Stimulated activated naive B cell treated with anti-CD40 and anti-IgM and Interleukin-4, amounts not matched to agents 10 μg/mL and 1 μg/mL and 100 μg/mL, for 72 hours (primary cell): ENCODE data around the gene PFN1.

Experiments used
- ATAC-seq, 2 donors: fragments of 150-1000 bp; cut with Tn5 transposase; replicated peaks; 2 replicates each; pipeline ENCODE4 v1.10.0; 2021; ENCODE audit warnings: moderate library complexity in 1 of 2
- DNase-seq: peaks from one replicate; pipeline ENCODE4 v3.0.0; 2021
- H3K27ac Mint-ChIP-seq: one replicate; pipeline ENCODE4 v1.8.0; 2022; ENCODE audit warnings: mild to moderate bottlenecking, mixed read lengths
- H3K27me3 Mint-ChIP-seq, 2 donors: one replicate each; pipeline ENCODE4 v1.8.0; 2022; ENCODE audit warnings: mixed read lengths in 2 of 2
- H3K36me3 Mint-ChIP-seq, 2 donors: one replicate each; pipeline ENCODE4 v1.8.0; 2022; ENCODE audit warnings: mixed read lengths in 2 of 2, mild to moderate bottlenecking in 1 of 2
- H3K4me1 Mint-ChIP-seq, 2 donors: one replicate each; pipeline ENCODE4 v1.8.0; 2022; ENCODE audit warnings: mixed read lengths in 2 of 2, mild to moderate bottlenecking in 1 of 2
- H3K4me3 Mint-ChIP-seq, 2 donors: one replicate each; pipeline ENCODE4 v1.8.0; 2022; ENCODE audit warnings: mild to moderate bottlenecking in 2 of 2, mixed read lengths in 2 of 2, moderate library complexity in 1 of 2
- H3K9me3 Mint-ChIP-seq, 2 donors: one replicate each; pipeline ENCODE4 v1.8.0; 2022; ENCODE audit warnings: mixed read lengths in 2 of 2, mild to moderate bottlenecking in 1 of 2

PFN1 gene

GRCh38 chr17:4948166-4948930 is at the start of gene PFN1:
Gene PFN1, minus strand, starts transcription at chr17:4948530. Its CDS starts 136 bp downstream, at chr17:4948394.
- peaks cover 41 to 57% of the 10 kb centered on the region in 2 donors for H3K4me1 Mint-ChIP-seq
- peak within 1 kb of the TSS; percentile 95 for H3K27ac Mint-ChIP-seq
- peaks cover 40 to 52% of the 10 kb centered on the region in 2 donors for H3K36me3 Mint-ChIP-seq
- no peaks in the 10 kb centered on the region for H3K9me3 Mint-ChIP-seq
- ATAC-seq (peak; percentile 25 to 43), DNase-seq (peak; percentile 77)
- H3K4me3 Mint-ChIP-seq, result peak within 1 kb of the TSS; percentile 86 to 91
- H3K27me3 Mint-ChIP-seq, result no peaks in the 10 kb centered on the region

GRCh38 chr17:4997302-4998026 is 49.1 kb upstream of the PFN1 start, which contains the start of the genes INCA1 and KIF1C:
Gene INCA1, minus strand, starts transcription at chr17:4997522. Its CDS starts 3,085 bp downstream, at chr17:4994437.
Gene KIF1C, plus strand, starts transcription at chr17:4997950. Its CDS starts 2,297 bp downstream, at chr17:5000247.
- H3K4me1 Mint-ChIP-seq, result peaks cover 27 to 37% of the 10 kb centered on the region in 2 donors
- ATAC-seq (peak; percentile 92 to 96), DNase-seq (peak; percentile 88)
- H3K27me3 Mint-ChIP-seq, result peaks cover 5 to 16% of the 10 kb centered on the region in 2 donors
- peaks cover 21 to 27% of the 10 kb centered on the region in 2 donors for H3K36me3 Mint-ChIP-seq
- H3K27ac Mint-ChIP-seq, result peak within 1 kb of the TSS; percentile 89
- no peaks in the 10 kb centered on the region for H3K9me3 Mint-ChIP-seq
- peak within 1 kb of the TSS; percentile 86 to 94 for H3K4me3 Mint-ChIP-seq

GRCh38 chr17:4994081-4994595 is 45.8 kb upstream of the PFN1 start:
- ATAC-seq, result no peak
- Mint-ChIP-seq H3K4me1 (peaks cover 24 to 28% of the 10 kb centered on the region in 2 donors), H3K27me3 (peaks cover 5 to 16% of the 10 kb centered on the region in 2 donors), H3K9me3 (no peaks in the 10 kb centered on the region), H3K4me3 (no peak overlapping the region), H3K36me3 (peaks cover 14 to 18% of the 10 kb centered on the region in 2 donors), H3K27ac (no peak overlapping the region)
- no peak for DNase-seq

GRCh38 chr17:4987767-4988567 is 39.6 kb upstream of the PFN1 start:
- DNase-seq (peak; percentile 65), ATAC-seq (peak; percentile 53 to 77)
- no peaks in the 10 kb centered on the region for H3K9me3 Mint-ChIP-seq
- peaks cover 43 to 49% of the 10 kb centered on the region in 2 donors for H3K4me1 Mint-ChIP-seq
- H3K4me3 Mint-ChIP-seq, result peak overlapping the region; percentile 98 to 99
- no peaks in the 10 kb centered on the region for H3K27me3 Mint-ChIP-seq
- H3K27ac Mint-ChIP-seq, result peak overlapping the region; percentile 97
- H3K36me3 Mint-ChIP-seq, result peaks cover 28 to 33% of the 10 kb centered on the region in 2 donors

GRCh38 chr17:4986951-4987766 is 38.8 kb upstream of the PFN1 start, which contains the start of gene CAMTA2:
Gene CAMTA2, minus strand, starts transcription at chr17:4987675. Its CDS starts 1,453 bp downstream, at chr17:4986222.
- peak within 1 kb of the TSS; percentile 97 for H3K27ac Mint-ChIP-seq
- peak; percentile 82 to 90 for ATAC-seq
- H3K4me3 Mint-ChIP-seq, result peak within 1 kb of the TSS; percentile 98 to 99
- H3K27me3 Mint-ChIP-seq, result no peaks in the 10 kb centered on the region
- peak; percentile 71 for DNase-seq
- H3K4me1 Mint-ChIP-seq, result peaks cover 47 to 57% of the 10 kb centered on the region in 2 donors
- no peaks in the 10 kb centered on the region for H3K9me3 Mint-ChIP-seq
- peaks cover 35 to 41% of the 10 kb centered on the region in 2 donors for H3K36me3 Mint-ChIP-seq

- peak overlapping the region; percentile 97 for H3K27ac Mint-ChIP-seq
- peaks cover 40 to 43% of the 10 kb centered on the region in 2 donors for H3K36me3 Mint-ChIP-seq
- H3K9me3 Mint-ChIP-seq, result no peaks in the 10 kb centered on the region
- H3K27me3 Mint-ChIP-seq, result no peaks in the 10 kb centered on the region
- ATAC-seq, result no peak
- H3K4me1 Mint-ChIP-seq, result peaks cover 49 to 65% of the 10 kb centered on the region in 2 donors
- H3K4me3 Mint-ChIP-seq, result peak overlapping the region; percentile 98 to 99
- DNase-seq, result no peak
Observed at GRCh38 chr17:4986403-4986802, 38.1 kb upstream of the PFN1 start.

- H3K4me3 Mint-ChIP-seq, result no peak overlapping the region
- peaks cover 53 to 70% of the 10 kb centered on the region in 2 donors for H3K4me1 Mint-ChIP-seq
- peak overlapping the region; percentile 32 for H3K27ac Mint-ChIP-seq
Observed at GRCh38 chr17:4982305-4982704, 34.0 kb upstream of the PFN1 start.

GRCh38 chr17:4980644-4981216 is 32.4 kb upstream of the PFN1 start:
- H3K9me3 Mint-ChIP-seq, result no peaks in the 10 kb centered on the region
- peaks cover 45 to 63% of the 10 kb centered on the region in 2 donors for H3K36me3 Mint-ChIP-seq
- no peak overlapping the region for H3K4me3 Mint-ChIP-seq
- peaks cover 42 to 56% of the 10 kb centered on the region in 2 donors for H3K4me1 Mint-ChIP-seq
- peak overlapping the region; percentile 79 for H3K27ac Mint-ChIP-seq
- peak; percentile 52 to 62 for ATAC-seq
- H3K27me3 Mint-ChIP-seq, result no peaks in the 10 kb centered on the region
- DNase-seq, result no peak

More at GRCh38 chr17:4982305-4982704, 34.0 kb upstream of the PFN1 start:
- Mint-ChIP-seq H3K9me3 (no peaks in the 10 kb centered on the region), H3K36me3 (peaks cover 47 to 55% of the 10 kb centered on the region in 2 donors), H3K27me3 (no peaks in the 10 kb centered on the region)
- DNase-seq (no peak), ATAC-seq (no peak)

- peaks cover 54 to 77% of the 10 kb centered on the region in 2 donors for H3K36me3 Mint-ChIP-seq
- ATAC-seq (peak in 1 of 2 donors; percentile 45), DNase-seq (no peak)
- H3K9me3 Mint-ChIP-seq, result no peaks in the 10 kb centered on the region
- no peak overlapping the region for H3K4me3 Mint-ChIP-seq
- no peaks in the 10 kb centered on the region for H3K27me3 Mint-ChIP-seq
- H3K4me1 Mint-ChIP-seq, result peaks cover 42 to 53% of the 10 kb centered on the region in 2 donors
- H3K27ac Mint-ChIP-seq, result peak overlapping the region; percentile 48
Observed at GRCh38 chr17:4978726-4979125, 30.4 kb upstream of the PFN1 start.

- ATAC-seq, result no peak
- no peak overlapping the region for H3K27ac Mint-ChIP-seq
Observed at GRCh38 chr17:4974115-4974670, 25.9 kb upstream of the PFN1 start.

GRCh38 chr17:4973256-4974114 is 25.2 kb upstream of the PFN1 start:
- Mint-ChIP-seq H3K36me3 (peaks cover 54 to 60% of the 10 kb centered on the region in 2 donors), H3K4me3 (no peak overlapping the region), H3K4me1 (peaks cover 9 to 20% of the 10 kb centered on the region in 2 donors), H3K9me3 (no peaks in the 10 kb centered on the region), H3K27me3 (no peaks in the 10 kb centered on the region), H3K27ac (no peak overlapping the region)
- DNase-seq, result no peak
- ATAC-seq, result no peak

More at GRCh38 chr17:4974115-4974670, 25.9 kb upstream of the PFN1 start:
- Mint-ChIP-seq H3K9me3 (no peaks in the 10 kb centered on the region), H3K36me3 (peaks cover 55 to 68% of the 10 kb centered on the region in 2 donors), H3K4me1 (peaks cover 16 to 26% of the 10 kb centered on the region in 2 donors), H3K27me3 (no peaks in the 10 kb centered on the region), H3K4me3 (no peak overlapping the region)
- no peak for DNase-seq
